ENCODE measurements around the gene ENOPH1.
"Not testable (repeated sequence)": the region's sequence is repeated elsewhere in the genome, so short reads cannot be mapped to it uniquely, and the experiment has no call there.

ENOPH1 gene

GRCh38 chr4:82469791-82470345 lies 39.5 kb downstream of the ENOPH1 start:
- no peak for DNase-seq (ENCODE audit: low read depth in 3 of 3, low spot score in 1 of 3)

GRCh38 chr4:82473080-82473479 lies 42.7 kb downstream of the ENOPH1 start:
- DNase-seq (ENCODE audit: low read depth in 3 of 3, low spot score in 1 of 3): not testable (repeated sequence)

- DNase-seq (ENCODE audit: low read depth in 3 of 3, low spot score in 1 of 3): no peak
Measured at GRCh38 chr4:82473621-82474164, 43.3 kb downstream of the ENOPH1 start.

GRCh38 chr4:82475931-82476330 lies 45.5 kb downstream of the ENOPH1 start:
- not testable (repeated sequence) for DNase-seq (ENCODE audit: low read depth in 3 of 3, low spot score in 1 of 3)

DNA sequence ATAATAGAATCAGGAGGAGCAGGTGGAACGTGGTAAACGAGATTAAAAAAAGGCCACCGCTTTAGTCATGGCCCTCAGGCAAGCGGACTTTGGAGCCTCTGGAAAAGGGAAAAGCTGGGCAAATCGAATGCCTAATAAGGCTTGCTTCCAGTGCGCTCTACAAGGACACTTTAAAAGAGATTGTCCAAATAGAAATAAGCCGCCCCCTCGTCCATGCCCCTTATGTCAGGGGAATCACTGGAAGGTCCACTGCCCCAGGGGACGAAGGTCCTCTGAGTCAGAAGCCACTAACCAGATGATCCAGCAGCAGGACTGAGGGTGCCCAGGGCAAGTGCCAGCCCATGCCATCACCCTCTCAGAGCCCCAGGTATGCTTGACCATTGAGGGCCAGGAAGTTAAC lies 47.1 kb downstream of the ENOPH1 start:
- DNase-seq (ENCODE audit: low read depth in 3 of 3, low spot score in 1 of 3): not testable (repeated sequence)

- DNase-seq (ENCODE audit: low read depth in 3 of 3, low spot score in 1 of 3): no peak
Measured at GRCh38 chr4:82479562-82479961, 49.2 kb downstream of the ENOPH1 start.

DNA sequence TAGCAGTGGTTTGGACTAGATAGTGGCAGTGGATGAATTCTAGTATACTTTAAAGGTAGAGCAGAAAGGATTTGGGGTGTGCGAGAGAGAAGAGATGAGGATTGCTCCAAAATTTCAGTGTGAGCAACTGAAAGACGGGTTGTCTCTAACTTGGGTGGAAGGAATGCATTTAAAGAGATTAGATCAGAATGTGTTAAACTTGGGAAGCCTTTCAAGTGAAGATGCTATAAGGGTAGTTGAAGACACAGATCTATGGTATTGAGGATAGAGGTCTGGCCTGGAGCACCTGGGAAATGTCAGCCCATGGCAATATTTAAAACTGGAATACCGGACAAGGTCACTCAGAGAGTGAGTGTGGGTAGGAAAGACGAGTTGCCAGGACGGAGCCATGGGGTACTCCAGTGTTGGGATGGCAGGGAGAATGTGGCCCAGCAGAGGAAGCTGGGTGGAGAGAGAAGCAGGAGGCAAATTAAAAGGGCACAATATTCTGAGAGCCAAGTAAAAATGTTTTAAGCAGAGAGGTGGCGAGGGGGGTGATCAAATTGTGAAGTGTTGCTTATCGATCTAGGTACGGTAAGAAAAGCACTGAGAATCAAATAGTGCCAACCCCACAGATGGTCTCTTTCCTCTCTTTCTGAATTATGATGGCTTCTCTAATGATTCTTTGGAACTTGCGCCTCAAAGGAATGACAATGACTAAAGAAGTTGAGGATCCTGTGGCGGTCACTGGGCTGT lies 50.5 kb downstream of the ENOPH1 start:
- no peak for DNase-seq (ENCODE audit: low read depth in 3 of 3, low spot score in 1 of 3)

DNA sequence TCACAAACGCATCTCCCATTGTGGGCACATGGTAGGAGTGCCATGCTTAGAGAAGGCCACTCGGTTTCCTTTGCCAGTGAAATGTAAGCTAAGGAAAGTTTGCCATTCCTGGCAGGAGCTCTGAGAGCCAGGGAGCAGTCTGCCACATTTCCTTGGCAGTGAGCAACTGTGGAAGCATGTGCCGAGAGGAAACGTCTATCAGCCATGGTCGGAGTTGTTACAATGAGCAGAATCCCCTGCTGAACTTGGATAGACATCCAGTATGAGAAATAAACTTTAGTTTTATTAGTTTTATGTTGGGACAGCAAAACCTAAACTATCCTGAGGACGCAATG lies 51.1 kb downstream of the ENOPH1 start:
- no peak for DNase-seq (ENCODE audit: low read depth in 3 of 3, low spot score in 1 of 3)

DNA sequence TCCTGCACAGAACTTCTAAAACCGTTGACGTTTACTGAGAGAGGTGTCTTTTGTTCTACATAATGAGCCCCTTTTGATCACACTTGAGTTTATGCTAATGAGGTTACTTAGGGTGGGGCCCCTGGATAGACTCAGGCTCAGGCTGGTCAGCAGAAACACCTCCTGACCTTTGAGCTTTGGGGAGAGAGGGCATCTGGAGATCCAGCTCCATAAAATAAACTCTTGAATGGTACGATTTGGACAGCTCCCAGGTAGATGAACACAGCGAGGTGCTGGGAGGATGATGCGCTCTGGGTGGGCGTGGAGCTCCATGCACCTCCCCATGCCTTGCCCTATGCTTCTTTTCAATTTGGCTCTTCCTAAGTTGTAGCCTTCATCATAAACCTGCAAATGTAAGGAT lies 52.0 kb downstream of the ENOPH1 start:
- DNase-seq (ENCODE audit: low read depth in 3 of 3, low spot score in 1 of 3): no peak

DNA sequence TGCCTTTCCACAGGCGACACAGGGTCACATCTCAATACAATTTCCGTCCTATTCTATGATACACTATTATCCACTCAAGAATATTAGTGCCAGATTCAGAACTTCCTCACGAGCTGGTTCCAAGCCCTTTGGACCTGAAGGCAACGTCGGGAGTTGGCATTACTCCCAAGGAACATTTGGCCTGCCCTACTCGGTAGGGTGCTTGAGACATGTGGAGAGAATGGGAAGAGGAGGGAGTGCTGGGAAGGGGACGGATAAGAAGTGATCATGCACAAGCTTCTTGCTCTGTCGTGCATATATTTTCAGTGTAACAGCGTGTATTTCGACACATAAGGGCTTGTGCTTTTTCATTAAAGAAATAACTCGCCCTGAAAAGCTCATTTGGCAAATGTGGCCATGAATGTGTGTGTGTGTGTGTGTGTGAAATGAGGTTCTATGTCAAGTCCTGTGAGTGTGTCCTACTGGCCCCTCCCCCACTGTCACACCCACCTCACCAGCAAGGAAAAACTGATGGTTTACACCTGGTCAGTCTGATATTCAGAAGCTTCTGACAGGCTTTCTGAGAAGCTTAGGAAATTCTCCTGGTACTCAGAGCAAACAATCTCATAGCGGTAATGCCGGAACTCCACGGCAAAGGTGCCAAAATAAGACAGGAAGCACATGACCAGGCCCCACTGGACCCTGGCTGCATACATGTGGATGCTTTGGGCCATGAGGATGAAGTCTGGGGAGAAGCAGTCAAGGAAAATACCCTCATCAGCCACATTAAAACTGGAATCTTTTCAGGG lies 54.8 kb downstream of the ENOPH1 start:
- DNase-seq (ENCODE audit: low read depth in 3 of 3, low spot score in 1 of 3): no peak

GRCh38 chr4:82489076-82489475 lies 58.7 kb downstream of the ENOPH1 start:
- no peak for DNase-seq (ENCODE audit: low read depth in 3 of 3, low spot score in 1 of 3)

DNA sequence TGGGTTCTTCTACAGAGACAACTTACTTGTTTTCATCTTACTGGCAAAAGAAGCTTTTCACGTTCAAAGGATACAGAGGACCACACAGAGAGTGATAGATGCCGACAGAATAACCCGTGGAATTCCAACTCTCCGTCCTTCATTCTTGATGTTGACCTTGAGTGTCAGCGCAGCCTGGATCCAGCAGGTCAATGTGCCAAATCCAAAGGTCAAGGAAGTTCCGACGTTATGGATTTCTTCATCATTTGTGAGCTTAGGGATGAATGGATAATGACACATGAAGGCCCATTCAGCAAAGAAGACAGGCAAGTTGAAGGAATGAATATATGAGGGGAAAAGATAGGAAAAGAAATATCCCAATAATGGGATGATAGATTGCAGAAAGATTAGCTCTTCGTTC lies 59.6 kb downstream of the ENOPH1 start:
- DNase-seq (ENCODE audit: low read depth in 3 of 3, low spot score in 1 of 3): no peak

DNA sequence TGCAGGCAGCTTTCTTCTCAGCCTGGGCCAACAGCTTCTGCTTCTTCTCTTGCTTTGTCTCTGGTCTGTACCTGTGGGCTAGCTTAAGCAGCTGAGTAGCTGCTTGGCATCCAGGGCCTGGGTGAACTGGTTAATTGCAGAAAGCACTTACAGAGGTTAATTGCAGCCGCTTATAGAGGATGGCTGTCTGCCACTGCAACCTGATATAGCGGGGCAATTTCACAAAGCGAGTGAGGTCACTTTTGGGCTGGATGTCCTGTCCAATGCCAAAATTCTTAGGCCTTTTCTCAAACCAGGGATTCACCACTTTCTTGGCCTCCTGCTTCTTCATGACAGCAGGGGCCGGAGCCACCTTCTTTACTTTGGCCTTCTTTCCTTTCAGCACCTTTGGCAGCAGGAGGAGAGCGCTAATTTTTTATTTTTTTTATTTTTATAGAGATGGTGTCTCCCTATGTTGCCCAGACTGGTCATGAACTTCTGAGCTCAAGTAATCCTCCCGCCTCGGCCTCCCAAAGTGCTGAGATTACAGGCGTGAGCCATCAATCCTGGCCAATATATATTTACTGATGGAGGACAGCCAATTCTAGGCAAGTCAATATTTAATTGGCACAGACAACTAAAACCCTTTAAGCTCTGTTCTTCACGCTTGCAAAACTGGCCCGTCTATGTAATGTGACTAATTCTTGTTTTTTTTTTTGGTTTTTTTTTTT lies 61.0 kb downstream of the ENOPH1 start:
- no peak for DNase-seq (ENCODE audit: low read depth in 3 of 3, low spot score in 1 of 3)

GRCh38 chr4:82493721-82494425 lies 63.5 kb downstream of the ENOPH1 start:
- DNase-seq (ENCODE audit: low read depth in 3 of 3, low spot score in 1 of 3): no peak

DNA sequence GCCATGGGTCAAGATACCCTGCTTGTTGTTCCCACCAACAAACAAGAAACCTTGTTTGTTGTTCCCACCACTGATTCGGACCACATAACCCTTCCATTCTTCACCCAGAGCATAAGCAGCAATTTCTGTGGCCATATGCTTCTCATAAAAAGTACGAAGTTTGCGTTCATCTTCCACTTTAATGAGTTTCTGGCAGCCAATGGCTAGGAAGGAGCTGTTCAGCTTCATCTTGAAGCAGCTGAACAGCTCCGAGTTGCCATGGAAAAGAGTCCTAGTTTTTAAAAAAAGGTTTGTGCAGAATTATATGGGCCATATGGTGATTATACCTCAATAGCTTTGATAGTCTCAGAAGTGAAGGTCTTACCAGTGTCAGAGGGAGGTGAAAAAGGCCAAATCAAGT lies 65.3 kb downstream of the ENOPH1 start:
- no peak for DNase-seq (ENCODE audit: low read depth in 3 of 3, low spot score in 1 of 3)

GRCh38 chr4:82496349-82496748 lies 66.0 kb downstream of the ENOPH1 start:
- DNase-seq (ENCODE audit: low read depth in 3 of 3, low spot score in 1 of 3): no peak

GRCh38 chr4:82499738-82500434 lies 69.5 kb downstream of the ENOPH1 start:
- no peak for DNase-seq (ENCODE audit: low read depth in 3 of 3, low spot score in 1 of 3)

DNA sequence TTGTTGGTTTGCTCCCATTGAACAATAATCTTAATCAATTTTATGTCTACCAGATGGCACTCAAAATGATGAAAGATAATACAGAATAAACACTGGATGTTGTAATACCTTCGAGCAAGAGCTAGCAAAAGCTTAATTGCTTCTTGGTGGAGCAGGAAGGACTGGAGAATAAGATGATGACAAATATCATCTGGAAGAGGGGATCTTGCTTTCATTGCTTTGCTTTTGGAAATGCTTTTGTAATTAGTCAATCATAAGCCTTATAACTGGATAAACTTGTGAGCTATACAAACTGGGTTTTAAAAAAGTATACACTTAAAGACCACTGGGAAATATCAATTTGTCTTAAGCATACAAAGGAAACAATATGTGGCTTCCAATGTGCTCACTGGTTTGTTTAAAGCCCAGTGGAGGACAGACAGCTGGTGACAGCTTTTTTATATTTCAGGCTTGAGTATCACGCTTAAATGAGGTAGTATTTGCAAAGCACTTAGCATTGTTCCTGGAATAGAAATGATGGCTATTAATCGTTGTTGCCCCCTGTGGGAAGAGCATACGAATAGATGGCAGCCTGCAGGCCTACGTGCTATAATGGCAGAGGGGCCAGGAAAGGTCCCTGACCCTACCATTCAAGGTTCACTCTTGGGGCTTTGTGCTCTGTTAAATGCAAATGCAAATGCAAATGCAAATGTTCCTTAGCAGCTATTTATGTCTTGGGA lies 70.2 kb downstream of the ENOPH1 start:
- DNase-seq (ENCODE audit: low read depth in 3 of 3, low spot score in 1 of 3): no peak

- DNase-seq (ENCODE audit: low read depth in 3 of 3, low spot score in 1 of 3): no peak
Measured at GRCh38 chr4:82501154-82501442, 70.7 kb downstream of the ENOPH1 start.

- DNase-seq (ENCODE audit: low read depth in 3 of 3, low spot score in 1 of 3): no peak
Measured at GRCh38 chr4:82508011-82508410, 77.6 kb downstream of the ENOPH1 start.

All from stimulated activated CD4-positive, alpha-beta T cell treated with anti-CD3 and anti-CD28 coated beads, TNF-alpha, amount 100 ng/mL, for 1 hour (primary cell).